Measurements from ENCODE around the gene CA12.

CA12 gene

GRCh38 chr15:63340878-63341277 lies 40.8 kb downstream of the CA12 start:
- H3K27me3 ChIP-seq (ENCODE audit: insufficient read depth, low read depth, severe bottlenecking) = no peaks in the 10 kb centered on the region
- no peaks in the 10 kb centered on the region for H3K36me3 ChIP-seq
- H3K9me3 ChIP-seq (ENCODE audit: severe bottlenecking) = no peaks in the 10 kb centered on the region
- TF ChIP-seq CTCF (IDR thresholded peaks at IDR 0.05; ENCODE audit: low read depth, low read length) = no peak
- no peak overlapping the region for H3K4me3 ChIP-seq (ENCODE audit: low read depth, low read length)
- no peak for DNase-seq
- H3K27ac ChIP-seq = no peak overlapping the region

GRCh38 chr15:63340353-63340752 lies 41.3 kb downstream of the CA12 start:
- no peak overlapping the region for H3K4me3 ChIP-seq (ENCODE audit: low read depth, low read length)
- no peaks in the 10 kb centered on the region for H3K36me3 ChIP-seq
- no peak overlapping the region for H3K27ac ChIP-seq
- H3K27me3 ChIP-seq (ENCODE audit: insufficient read depth, low read depth, severe bottlenecking) = no peaks in the 10 kb centered on the region
- H3K9me3 ChIP-seq (ENCODE audit: severe bottlenecking) = no peaks in the 10 kb centered on the region
- TF ChIP-seq CTCF (IDR thresholded peaks at IDR 0.05; ENCODE audit: low read depth, low read length) = no peak
- DNase-seq = no peak

GRCh38 chr15:63339836-63340235 lies 41.8 kb downstream of the CA12 start:
- no peaks in the 10 kb centered on the region for H3K9me3 ChIP-seq (ENCODE audit: severe bottlenecking)
- no peak overlapping the region for H3K4me3 ChIP-seq (ENCODE audit: low read depth, low read length)
- no peaks in the 10 kb centered on the region for H3K27me3 ChIP-seq (ENCODE audit: insufficient read depth, low read depth, severe bottlenecking)
- no peaks in the 10 kb centered on the region for H3K36me3 ChIP-seq
- no peak for TF ChIP-seq CTCF (IDR thresholded peaks at IDR 0.05; ENCODE audit: low read depth, low read length)
- DNase-seq = no peak
- no peak overlapping the region for H3K27ac ChIP-seq

GRCh38 chr15:63339006-63339766 lies 42.5 kb downstream of the CA12 start:
- DNase-seq = no peak
- H3K9me3 ChIP-seq (ENCODE audit: severe bottlenecking) = no peaks in the 10 kb centered on the region
- TF ChIP-seq CTCF (IDR thresholded peaks at IDR 0.05; ENCODE audit: low read depth, low read length) = no peak
- no peaks in the 10 kb centered on the region for H3K36me3 ChIP-seq
- H3K27ac ChIP-seq = no peak overlapping the region
- no peaks in the 10 kb centered on the region for H3K27me3 ChIP-seq (ENCODE audit: insufficient read depth, low read depth, severe bottlenecking)
- H3K4me3 ChIP-seq (ENCODE audit: low read depth, low read length) = no peak overlapping the region

- no peak for DNase-seq
- no peak for TF ChIP-seq CTCF (IDR thresholded peaks at IDR 0.05; ENCODE audit: low read depth, low read length)
- H3K27ac ChIP-seq = no peak overlapping the region
- no peak overlapping the region for H3K4me3 ChIP-seq (ENCODE audit: low read depth, low read length)
- no peaks in the 10 kb centered on the region for H3K27me3 ChIP-seq (ENCODE audit: insufficient read depth, low read depth, severe bottlenecking)
- H3K9me3 ChIP-seq (ENCODE audit: severe bottlenecking) = no peaks in the 10 kb centered on the region
- no peaks in the 10 kb centered on the region for H3K36me3 ChIP-seq
These were observed 43.5 kb downstream of the CA12 start for GRCh38 chr15:63338170-63338569.

- H3K4me3 ChIP-seq (ENCODE audit: low read depth, low read length) = no peak overlapping the region
These were observed 44.6 kb downstream of the CA12 start for GRCh38 chr15:63337046-63337445.

More at GRCh38 chr15:63337046-63337445, 44.6 kb downstream of the CA12 start:
- Histone ChIP-seq H3K9me3 (ENCODE audit: severe bottlenecking) (no peaks in the 10 kb centered on the region), H3K27me3 (ENCODE audit: insufficient read depth, low read depth, severe bottlenecking) (no peaks in the 10 kb centered on the region), H3K27ac (no peak overlapping the region), H3K36me3 (no peaks in the 10 kb centered on the region)
- no peak for DNase-seq
- no peak for TF ChIP-seq CTCF (IDR thresholded peaks at IDR 0.05; ENCODE audit: low read depth, low read length)
